GM18517 (cell line): Measurements from ENCODE around the gene UTP14A.

Source experiments
- ATAC-seq: cut with Tn5 transposase; IDR thresholded peaks from one replicate; pipeline ENCODE4 v1.9.1; 2021; ENCODE audit warnings: mild to moderate bottlenecking, moderate library complexity; ENCODE audit not compliant: unreplicated experiment

UTP14A gene

GRCh38 chrX:129945131-129945530, 39.2 kb downstream of the UTP14A start:
- no peak for ATAC-seq

GRCh38 chrX:129953334-129953648, 47.3 kb downstream of the UTP14A start:
- no peak for ATAC-seq

- no peak for ATAC-seq
These were observed 47.9 kb downstream of the UTP14A start for GRCh38 chrX:129953881-129954280.

- no peak for ATAC-seq
These were observed 48.8 kb downstream of the UTP14A start for GRCh38 chrX:129954804-129955203.

GRCh38 chrX:129955682-129956081, 49.7 kb downstream of the UTP14A start:
- ATAC-seq, result no peak

GRCh38 chrX:129956145-129956544, 50.2 kb downstream of the UTP14A start:
- ATAC-seq, result no peak

- ATAC-seq, result no peak
These were observed 50.8 kb downstream of the UTP14A start for GRCh38 chrX:129956765-129957164.

GRCh38 chrX:129957241-129958082, 51.5 kb downstream of the UTP14A start:
- ATAC-seq, result peak; percentile 59

GRCh38 chrX:129958083-129958465, 52.1 kb downstream of the UTP14A start:
- ATAC-seq, result no peak

GRCh38 chrX:129958814-129959492, 53.0 kb downstream of the UTP14A start:
- ATAC-seq, result no peak

- ATAC-seq, result no peak
These were observed 53.5 kb downstream of the UTP14A start for GRCh38 chrX:129959493-129959832.

GRCh38 chrX:129961180-129962083, 55.5 kb downstream of the UTP14A start:
- ATAC-seq, result peak; percentile 82

GRCh38 chrX:129963729-129964128, 57.8 kb downstream of the UTP14A start:
- ATAC-seq, result no peak

GRCh38 chrX:129965166-129965565, 59.2 kb downstream of the UTP14A start:
- no peak for ATAC-seq

GRCh38 chrX:129968968-129969367, 63.0 kb downstream of the UTP14A start:
- ATAC-seq, result no peak

- no peak for ATAC-seq
These were observed 70.5 kb downstream of the UTP14A start for GRCh38 chrX:129976441-129976840.
